ENCODE results near the gene C1orf35. TPM values are rescaled to one million over a fixed set of nuclear protein-coding genes. Genes with fewer than 3 reads are reported as not detected.

C1orf35 gene
- total and polyA plus RNA-seq, 9 of the 15 experiments (the other 6 are each of a cell fraction or from before 2014, with no cell fraction given) = 3.2 to 48.7 (median 12.5) TPM

GRCh38 chr1:228145463-228146416 is 42.6 kb upstream of the C1orf35 start (continued):
- TF ChIP-seq ZNF449 (CRISPR knock-in tag; IDR thresholded peaks at IDR 0.05) (no peak), HMGN3 (IDR thresholded peaks at IDR 0.05; ENCODE audit: borderline replicate concordance, extremely low read depth, insufficient read length, low read depth, low read length) (peak; percentile 95), FOXO4 (CRISPR knock-in tag; IDR thresholded peaks at IDR 0.05) (no peak), MXD1 (CRISPR knock-in tag; IDR thresholded peaks at IDR 0.05; ENCODE audit: borderline replicate concordance, poor library complexity, severe bottlenecking) (no peak), E2F3 (CRISPR knock-in tag; IDR thresholded peaks at IDR 0.05) (no peak), RBM15 (IDR thresholded peaks at IDR 0.05; ENCODE audit: insufficient read depth, low read length) (no peak), FOXM1 (IDR thresholded peaks at IDR 0.05; ENCODE audit: low read depth) (peak; percentile 82), FOXM1 (CRISPR knock-in tag; IDR thresholded peaks at IDR 0.05; ENCODE audit: low read depth) (no peak), ZNF778 (CRISPR knock-in tag; IDR thresholded peaks at IDR 0.05) (no peak), CREB3 (tag; conservative IDR thresholded peaks at IDR 0.05; ENCODE audit: low read depth) (no peak), ETS2 (tag; IDR thresholded peaks at IDR 0.05; ENCODE audit: borderline replicate concordance, poor library complexity, severe bottlenecking) (no peak), MBD2 (IDR thresholded peaks at IDR 0.05; ENCODE audit: borderline replicate concordance, low read depth) (peak; percentile 43; the same call in 1 of the 2 replicates), CXXC5 (CRISPR knock-in tag; IDR thresholded peaks at IDR 0.05) (peak; percentile 96), STAG1 (CRISPR knock-in tag; IDR thresholded peaks at IDR 0.05; ENCODE audit: borderline replicate concordance) (no peak), ZNF696 (CRISPR knock-in tag; conservative IDR thresholded peaks at IDR 0.05) (no peak), GABPA (tag; conservative IDR thresholded peaks at IDR 0.05; ENCODE audit: low read depth) (no peak), KLF10 (CRISPR knock-in tag; IDR thresholded peaks at IDR 0.05) (no peak)
